Measurements from ENCODE around the gene PTPRZ1. TPM values are rescaled to one million over a fixed set of nuclear protein-coding genes. Genes with fewer than 3 reads are reported as not detected.

PTPRZ1 gene
- total and polyA plus RNA-seq, 7 donors: 0.01 to 0.30 (median 0.08) TPM; not detected in 4

DNA sequence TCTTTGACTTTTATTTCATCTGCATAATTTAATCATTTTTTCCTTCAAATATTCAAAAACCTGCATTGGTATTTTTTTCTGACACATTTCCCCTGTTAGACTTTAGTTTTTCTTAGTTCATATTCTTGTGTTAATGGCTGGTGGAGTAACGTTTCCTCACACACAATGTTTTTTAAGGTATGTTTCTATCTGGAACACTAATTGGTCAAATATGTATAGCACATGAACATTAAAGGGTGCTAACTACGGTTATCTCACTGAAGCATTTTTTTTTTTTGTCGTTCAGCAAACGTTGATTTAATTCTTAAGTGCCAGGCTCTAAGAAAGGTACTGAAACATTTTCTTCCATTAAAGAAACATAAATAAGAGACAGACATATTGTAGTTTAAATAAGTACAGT lies 87.7 kb downstream of the PTPRZ1 start:
- H3K36me3 ChIP-seq (ENCODE audit: insufficient read depth in 1 of 2, low read depth in 1 of 2): no peaks in the 10 kb centered on the region
- no peak for ATAC-seq
- 71 to 79% (median 74%) methylated on average over 4 of the region's 4 CpGs for WGBS, 3 donors

GRCh38 chr7:121961089-121961867 lies 88.3 kb downstream of the PTPRZ1 start:
- Histone ChIP-seq H3K4me1 (no peaks in the 10 kb centered on the region), H3K4me3 (no peak overlapping the region), H3K9me3 (no peaks in the 10 kb centered on the region), H3K27ac (no peak overlapping the region), H3K27me3 (ENCODE audit: insufficient read depth in 3 of 3, low read length in 2 of 3) (no peaks in the 10 kb centered on the region), H3K36me3 (ENCODE audit: insufficient read depth in 1 of 2, low read depth in 1 of 2) (no peaks in the 10 kb centered on the region)
- ATAC-seq (no peak), DNase-seq (no peak)
- no peak for TF ChIP-seq CTCF (IDR thresholded peaks at IDR 0.05)
- WGBS, 3 donors: 87 to 89% (median 89%) methylated on average over 5 of the region's 5 CpGs
- intact Hi-C loops (cut with DNase I): no loop called here

More for the DNA sequence above, 87.7 kb downstream of the PTPRZ1 start:
- intact Hi-C loops (cut with DNase I): no loop called here
- no peak for TF ChIP-seq CTCF (IDR thresholded peaks at IDR 0.05)
- H3K9me3 ChIP-seq: no peaks in the 10 kb centered on the region
- no peaks in the 10 kb centered on the region for H3K4me1 ChIP-seq
- DNase-seq: no peak
- H3K27me3 ChIP-seq (ENCODE audit: insufficient read depth in 3 of 3, low read length in 2 of 3): no peaks in the 10 kb centered on the region
- H3K27ac ChIP-seq: no peak overlapping the region
- H3K4me3 ChIP-seq: no peak overlapping the region

- no peak overlapping the region for H3K27ac ChIP-seq
- TF ChIP-seq CTCF (IDR thresholded peaks at IDR 0.05): no peak
- H3K36me3 ChIP-seq (ENCODE audit: insufficient read depth in 1 of 2, low read depth in 1 of 2): no peaks in the 10 kb centered on the region
- no peaks in the 10 kb centered on the region for H3K27me3 ChIP-seq (ENCODE audit: insufficient read depth in 3 of 3, low read length in 2 of 3)
- no peaks in the 10 kb centered on the region for H3K4me1 ChIP-seq
- intact Hi-C loops (cut with DNase I): no loop called here
- no peaks in the 10 kb centered on the region for H3K9me3 ChIP-seq
- WGBS, 3 donors: 59 to 64% (median 59%) methylated on average over 2 of the region's 2 CpGs
- DNase-seq: no peak
- ATAC-seq: no peak
- H3K4me3 ChIP-seq: no peak overlapping the region
Measured at GRCh38 chr7:121966276-121966934, 93.4 kb downstream of the PTPRZ1 start.

- no peaks in the 10 kb centered on the region for H3K4me1 ChIP-seq
- DNase-seq (no peak), ATAC-seq (no peak)
- H3K27me3 ChIP-seq (ENCODE audit: insufficient read depth in 3 of 3, low read length in 2 of 3): no peaks in the 10 kb centered on the region
- no peak overlapping the region for H3K27ac ChIP-seq
- H3K36me3 ChIP-seq (ENCODE audit: insufficient read depth in 1 of 2, low read depth in 1 of 2): no peaks in the 10 kb centered on the region
- TF ChIP-seq CTCF (IDR thresholded peaks at IDR 0.05): no peak
- 76 to 82% (median 78%) methylated on average over 4 of the region's 4 CpGs for WGBS, 3 donors
- intact Hi-C loops (cut with DNase I): no loop called here
- H3K9me3 ChIP-seq: no peaks in the 10 kb centered on the region
- no peak overlapping the region for H3K4me3 ChIP-seq
Measured at GRCh38 chr7:121966935-121967332, 94.0 kb downstream of the PTPRZ1 start.
